Endometrium (tissue), 2 donors: ENCODE data around the gene C6orf136.

Experiments
- FAIRE-seq: peaks from 2 replicates; lab custom pipeline; 2012; peaks lifted over from hg19 to GRCh38; lab: Jason Lieb, UNC
- donor health status: control.
- donor health status: control.

C6orf136 gene

DNA sequence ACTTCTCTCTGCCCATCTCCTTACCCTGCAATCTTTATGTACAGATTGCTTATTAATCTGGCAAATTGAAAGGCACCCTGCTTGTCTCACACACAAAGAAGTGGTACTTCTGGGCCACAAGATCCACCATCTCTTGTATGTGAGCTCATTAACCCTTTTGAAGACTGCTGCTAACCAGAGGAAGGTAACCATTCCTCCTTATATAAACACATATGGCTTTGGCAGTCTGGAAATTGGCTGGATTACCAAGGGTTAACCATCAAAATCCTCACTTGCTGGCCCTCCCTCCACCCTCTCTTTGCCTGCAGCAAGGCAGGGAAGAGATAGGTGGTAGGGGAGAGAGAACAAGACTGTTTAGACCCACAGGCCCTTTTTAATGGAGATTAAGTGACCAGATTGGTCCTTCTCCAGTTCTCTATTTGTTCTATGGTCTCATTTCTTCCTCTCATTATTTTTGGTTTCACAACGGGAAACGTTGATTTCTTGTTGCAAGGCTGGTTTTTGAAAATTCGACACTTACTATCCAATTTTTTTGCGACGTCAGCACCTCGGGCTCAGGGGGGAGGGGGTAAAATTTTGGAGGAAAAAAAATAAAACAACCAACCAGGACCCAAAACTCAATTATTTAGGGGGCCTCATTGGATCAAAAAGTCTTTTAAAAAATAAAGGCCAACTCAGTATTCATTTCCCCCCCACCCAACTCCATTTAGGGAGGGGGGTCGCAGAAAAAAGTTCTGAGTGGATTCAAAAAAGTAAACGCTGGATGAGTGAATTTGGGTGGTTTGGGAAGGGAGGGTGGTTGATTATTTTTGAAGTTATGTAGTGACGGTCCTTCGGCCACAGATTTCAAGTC lies 30.7 kb upstream of the C6orf136 start:
- FAIRE-seq, result no peak

- peak; percentile 97 for FAIRE-seq
Measured at GRCh38 chr6:30616811-30617564, 29.9 kb upstream of the C6orf136 start, which contains the start of gene PPP1R10. TSS of gene PPP1R10 (minus strand) at chr6:30617243. CDS start at chr6:30609944, 7,299 bp downstream.

DNA sequence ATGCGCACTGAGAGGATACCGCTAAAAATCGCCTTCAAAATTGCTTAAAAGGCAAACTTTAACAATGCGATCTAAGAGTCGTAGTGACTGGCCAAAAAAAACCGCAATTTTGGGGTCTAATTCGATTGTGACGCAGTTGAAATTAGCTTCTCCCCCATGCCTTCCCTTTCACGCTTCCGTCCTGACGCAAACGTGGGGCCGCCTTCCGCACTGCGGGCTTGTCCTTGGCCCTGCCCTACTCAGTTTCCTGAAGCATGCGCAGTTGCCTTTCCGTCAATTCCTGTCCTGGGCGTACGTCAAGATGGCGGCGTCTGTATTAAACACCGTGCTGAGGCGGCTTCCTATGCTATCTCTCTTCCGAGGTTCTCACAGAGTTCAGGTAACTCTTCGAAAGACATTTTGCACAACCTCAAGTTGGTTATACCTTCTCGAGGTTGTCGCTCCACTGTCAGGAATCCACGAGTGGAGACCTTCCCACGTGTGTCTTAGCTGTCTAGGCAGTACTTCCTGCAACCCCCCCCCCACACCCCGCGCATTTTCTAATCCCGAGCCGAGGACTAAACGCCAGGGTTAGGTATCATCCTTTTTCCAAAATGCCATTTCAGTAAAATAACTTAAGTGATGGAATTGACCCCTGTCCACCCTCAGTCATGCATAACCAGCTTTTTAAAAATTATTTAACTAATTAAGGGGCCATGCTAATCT lies 29.2 kb upstream of the C6orf136 start, which contains the start of gene MRPS18B:
Gene MRPS18B (plus strand): TSS at position 276 of the 705 bp plus-strand sequence. CDS start 26 bp downstream, at position 302.
- no peak for FAIRE-seq

DNA sequence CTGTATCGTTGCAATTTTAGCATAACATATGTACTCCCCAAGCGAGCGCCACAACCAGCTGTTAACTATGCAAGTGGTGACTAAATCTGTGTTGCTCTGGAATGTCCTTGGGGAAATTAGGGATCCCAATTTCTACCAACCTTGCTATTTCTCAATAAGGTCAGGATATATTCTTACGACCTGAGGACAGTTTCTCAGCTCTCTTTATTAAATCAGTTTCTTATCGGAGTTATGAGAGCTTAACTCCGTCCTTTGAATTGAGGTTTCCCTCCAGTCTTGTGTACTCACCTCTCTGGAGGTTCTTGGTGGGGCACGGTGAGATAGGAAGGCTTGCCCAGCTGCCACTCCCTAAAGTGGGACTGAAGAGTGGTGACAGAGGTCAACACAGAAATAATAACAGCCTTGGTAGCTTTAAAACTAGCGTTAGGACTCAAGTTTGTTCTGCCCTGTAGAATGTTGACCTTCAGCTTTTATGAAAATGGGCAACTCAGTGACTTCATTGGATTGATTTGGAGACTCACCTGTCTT lies 28.6 kb upstream of the C6orf136 start:
- FAIRE-seq, result no peak

- FAIRE-seq, result no peak
Measured at GRCh38 chr6:30619561-30619960, 27.4 kb upstream of the C6orf136 start.

DNA sequence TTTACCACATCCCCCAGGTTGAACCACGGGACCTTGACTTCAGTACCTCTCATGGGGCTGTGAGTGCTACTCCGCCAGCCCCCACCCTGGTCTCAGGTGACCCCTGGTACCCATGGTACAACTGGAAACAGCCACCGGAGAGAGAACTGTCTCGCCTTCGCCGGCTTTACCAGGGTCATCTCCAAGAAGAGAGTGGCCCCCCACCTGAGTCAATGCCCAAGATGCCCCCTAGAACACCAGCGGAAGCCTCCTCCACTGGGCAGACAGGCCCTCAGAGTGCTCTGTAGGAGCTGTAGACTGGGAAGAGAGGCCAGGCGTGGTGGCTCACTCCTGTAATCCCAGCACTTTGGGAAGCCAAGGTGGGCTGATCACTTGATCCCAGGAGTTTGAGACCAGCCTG lies 21.4 kb upstream of the C6orf136 start:
- FAIRE-seq, result no peak

- FAIRE-seq, result no peak
Measured at GRCh38 chr6:30626484-30627366, 20.2 kb upstream of the C6orf136 start, which contains the start of gene ATAT1. TSS of gene ATAT1 (plus strand) at chr6:30626874.

- FAIRE-seq, result no peak
Measured at GRCh38 chr6:30635834-30636233, 11.1 kb upstream of the C6orf136 start.

GRCh38 chr6:30640481-30640880 lies 6.5 kb upstream of the C6orf136 start:
- no peak for FAIRE-seq

- no peak for FAIRE-seq
Measured at GRCh38 chr6:30641048-30641447, 5.9 kb upstream of the C6orf136 start.

DNA sequence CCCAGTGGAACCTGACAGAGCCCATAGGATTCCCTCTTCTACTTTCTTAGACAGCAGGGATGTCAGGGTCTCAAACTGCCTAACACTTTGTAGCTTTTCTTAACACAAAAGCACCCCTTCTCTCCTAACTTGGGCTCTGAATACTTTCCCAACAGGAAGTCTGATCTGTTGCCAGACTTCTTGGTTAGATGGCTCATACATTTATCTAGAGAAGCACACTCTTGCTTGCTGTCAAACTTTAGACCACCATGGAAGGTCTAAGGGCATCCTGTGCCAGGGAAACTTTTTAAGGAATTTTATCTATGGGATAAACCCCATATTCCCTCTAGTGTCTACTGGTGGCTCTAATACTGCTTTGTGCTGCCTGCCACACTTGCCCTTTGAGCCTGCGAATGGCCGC lies 3.3 kb upstream of the C6orf136 start:
- no peak for FAIRE-seq

GRCh38 chr6:30644769-30645168 lies 2.2 kb upstream of the C6orf136 start:
- no peak for FAIRE-seq

DNA sequence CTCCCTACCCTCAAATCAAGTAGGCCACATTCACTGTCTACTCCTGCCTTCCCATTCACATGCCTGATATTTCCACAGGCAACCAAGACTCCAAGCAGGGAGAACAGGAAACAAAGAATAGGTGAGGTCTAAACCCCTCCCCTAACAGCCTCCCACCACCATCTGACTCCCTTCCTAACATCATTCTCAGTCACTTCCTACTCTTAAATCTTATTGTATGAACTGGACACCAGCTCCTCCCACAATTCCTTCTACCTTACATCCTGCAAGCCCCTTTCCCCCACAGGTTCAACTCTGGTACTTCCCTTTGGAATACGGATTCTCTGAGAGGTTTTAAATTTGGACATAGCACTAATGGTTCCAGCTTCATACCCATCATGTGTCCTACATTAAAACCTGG lies 944 bp upstream of the C6orf136 start:
- FAIRE-seq, result no peak

DNA sequence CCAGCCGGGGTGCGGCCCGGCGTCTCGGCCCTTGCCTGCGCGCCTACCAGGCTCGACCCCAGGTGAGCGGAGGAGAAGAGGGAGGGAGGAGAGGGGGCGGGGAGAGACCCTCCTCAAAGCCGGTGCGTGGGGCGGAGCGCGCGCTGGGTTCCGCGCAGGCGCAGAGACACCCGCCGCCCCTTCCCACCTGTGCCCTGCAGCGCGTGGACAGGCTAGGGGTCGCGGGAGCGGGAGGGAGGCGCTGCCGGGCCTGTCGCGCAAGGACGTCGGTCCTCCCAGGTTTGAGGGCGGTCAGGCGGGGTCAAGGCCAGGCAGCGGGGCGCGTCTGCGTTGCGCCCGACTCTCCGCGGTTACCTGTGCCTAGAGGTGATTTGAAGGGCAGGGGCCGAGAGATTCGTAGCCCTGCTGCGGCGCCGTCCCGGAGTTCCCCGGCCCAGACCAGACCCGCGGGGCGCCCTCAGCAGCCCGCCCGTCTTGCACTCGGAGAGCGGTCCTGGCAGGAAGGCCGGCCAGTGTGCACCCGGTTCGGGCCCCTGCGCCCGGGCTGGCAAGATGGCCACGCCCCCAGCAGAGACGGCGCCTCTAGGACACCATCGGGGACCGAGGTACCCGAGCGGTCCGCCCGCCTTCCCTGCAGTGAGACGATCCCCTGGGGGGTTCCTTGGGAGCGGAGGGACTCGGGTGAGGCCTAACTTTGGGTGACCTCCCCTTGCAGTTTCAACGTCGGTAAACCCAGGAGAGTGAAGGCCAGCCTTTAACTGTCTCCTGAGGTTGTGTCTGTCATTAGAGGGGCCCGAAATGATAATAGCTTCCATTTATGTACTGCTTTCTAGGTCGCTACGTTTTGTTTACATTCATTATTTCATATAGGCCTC lies 546 bp downstream of the C6orf136 start:
- FAIRE-seq, result no peak

- FAIRE-seq, result no peak
Measured at GRCh38 chr6:30651143-30651542, 4.2 kb downstream of the C6orf136 start.

DNA sequence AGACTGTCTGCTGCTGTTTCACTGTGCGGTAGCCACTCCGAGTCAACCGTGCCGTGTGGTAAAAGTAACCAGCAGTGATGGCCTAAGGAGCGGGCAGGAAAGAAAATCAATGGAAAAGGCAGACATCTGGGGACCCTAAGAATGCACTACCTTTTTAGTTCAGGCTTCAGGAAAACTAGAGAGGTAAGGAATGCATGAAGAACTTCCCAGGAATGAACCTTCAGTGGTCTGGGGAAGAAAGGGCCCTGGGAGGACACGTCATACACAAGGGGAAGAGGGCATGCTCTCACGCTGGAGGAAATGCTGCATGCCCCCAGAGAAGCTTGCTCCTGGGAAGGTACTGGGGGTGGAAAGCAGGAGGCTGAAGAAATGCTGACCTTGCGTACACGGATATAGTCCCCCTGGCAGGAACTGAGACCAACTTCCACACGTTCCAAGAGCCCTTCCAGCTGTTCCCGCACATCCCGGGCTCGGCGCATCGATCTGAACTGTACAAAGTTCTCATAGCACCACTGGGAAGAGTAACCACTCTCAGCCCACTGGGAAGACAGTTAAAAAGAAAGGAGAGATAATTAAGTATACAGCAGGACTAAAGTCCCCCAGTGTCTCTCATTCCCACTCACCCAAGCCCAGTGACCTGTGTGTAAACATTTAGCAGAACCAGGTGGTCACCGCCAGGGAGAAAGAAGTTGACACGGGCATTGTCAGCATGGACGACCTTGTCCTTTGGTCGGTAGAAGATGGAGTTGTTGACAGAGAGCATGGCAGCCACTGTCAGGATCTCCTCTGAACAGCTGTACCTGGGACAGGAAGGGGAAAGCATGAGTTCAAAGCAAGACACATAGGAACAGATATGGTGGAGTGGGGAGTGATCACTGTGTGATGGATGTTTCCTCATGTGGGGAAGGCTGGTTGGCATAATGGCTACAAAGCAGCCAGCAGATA lies 8.1 kb downstream of the C6orf136 start:
- FAIRE-seq, result no peak

- no peak for FAIRE-seq
Measured at GRCh38 chr6:30655743-30656094, 8.8 kb downstream of the C6orf136 start.

- FAIRE-seq, result no peak
Measured at GRCh38 chr6:30656513-30656912, 9.6 kb downstream of the C6orf136 start.

GRCh38 chr6:30657454-30657853 lies 10.5 kb downstream of the C6orf136 start:
- FAIRE-seq, result no peak
